Muscle layer of colon (tissue), 2 donors: ENCODE results near the gene ARID1B.
"Not testable (repeated sequence)": the region's sequence is repeated elsewhere in the genome, so short reads cannot be mapped to it uniquely, and the experiment has no call there.

ENCODE experiments used
- H3K27ac ChIP-seq: one replicate; pipeline ENCODE4 v1.7.0; 2013; ENCODE audit warnings: low read depth, mild to moderate bottlenecking, low read length, moderate library complexity
- H3K27me3 ChIP-seq, 2 donors: one replicate each; pipeline ENCODE4 v1.7.0; 2013; ENCODE audit warnings: low read length in 2 of 2, mild to moderate bottlenecking in 2 of 2; ENCODE audit not compliant: insufficient read depth in 2 of 2, control insufficient read depth in 1 of 2
- H3K36me3 ChIP-seq: one replicate; pipeline ENCODE4 v1.7.0; 2013; ENCODE audit warnings: mild to moderate bottlenecking, low read length; ENCODE audit not compliant: insufficient read depth
- H3K4me1 ChIP-seq: one replicate; pipeline ENCODE4 v1.7.0; 2013; ENCODE audit warnings: mild to moderate bottlenecking, low read length; ENCODE audit not compliant: insufficient read depth
- H3K4me3 ChIP-seq, 2 donors: one replicate each; pipeline ENCODE4 v1.7.0; 2013; ENCODE audit warnings: low read length in 2 of 2, low read depth in 1 of 2, mild to moderate bottlenecking in 1 of 2, moderate library complexity in 1 of 2
- H3K9ac ChIP-seq: one replicate; pipeline ENCODE4 v1.7.0; 2013; ENCODE audit warnings: low read length
- H3K9me3 ChIP-seq: one replicate; pipeline ENCODE4 v1.7.0; 2013; ENCODE audit warnings: mild to moderate bottlenecking, low read length
- donor health status: abdominal sarcoma.
- donor health status: Adenocarcinoma of cecum.

Gene ARID1B

GRCh38 chr6:156934069-156934460, 156.9 kb downstream of the ARID1B start:
- Histone ChIP-seq H3K27me3 (no peaks in the 10 kb centered on the region), H3K9ac (no peak overlapping the region), H3K4me1 (peaks cover 30% of the 10 kb centered on the region), H3K36me3 (no peaks in the 10 kb centered on the region), H3K27ac (no peak overlapping the region), H3K9me3 (no peaks in the 10 kb centered on the region), H3K4me3 (no peak overlapping the region)

GRCh38 chr6:156935000-156935399, 157.8 kb downstream of the ARID1B start:
- H3K4me1 ChIP-seq: peaks cover 31% of the 10 kb centered on the region
- no peaks in the 10 kb centered on the region for H3K27me3 ChIP-seq
- no peak overlapping the region for H3K9ac ChIP-seq
- no peaks in the 10 kb centered on the region for H3K9me3 ChIP-seq
- H3K4me3 ChIP-seq: no peak overlapping the region
- H3K36me3 ChIP-seq: no peaks in the 10 kb centered on the region
- H3K27ac ChIP-seq: no peak overlapping the region

- Histone ChIP-seq H3K27ac (no peak overlapping the region), H3K4me3 (no peak overlapping the region), H3K27me3 (no peaks in the 10 kb centered on the region), H3K4me1 (peaks cover 35% of the 10 kb centered on the region), H3K9ac (no peak overlapping the region), H3K9me3 (no peaks in the 10 kb centered on the region), H3K36me3 (no peaks in the 10 kb centered on the region)
Measured at GRCh38 chr6:156938143-156938542, 161.0 kb downstream of the ARID1B start.

GRCh38 chr6:156940221-156940620, 163.0 kb downstream of the ARID1B start:
- Histone ChIP-seq H3K4me3 (no peak overlapping the region), H3K9me3 (no peaks in the 10 kb centered on the region), H3K27me3 (no peaks in the 10 kb centered on the region), H3K9ac (no peak overlapping the region), H3K36me3 (no peaks in the 10 kb centered on the region), H3K27ac (no peak overlapping the region), H3K4me1 (peaks cover 23% of the 10 kb centered on the region)

- H3K9me3 ChIP-seq: no peaks in the 10 kb centered on the region
- H3K9ac ChIP-seq: no peak overlapping the region
- no peaks in the 10 kb centered on the region for H3K27me3 ChIP-seq
- H3K4me3 ChIP-seq: no peak overlapping the region
- peaks cover 29% of the 10 kb centered on the region for H3K4me1 ChIP-seq
- no peak overlapping the region for H3K27ac ChIP-seq
- no peaks in the 10 kb centered on the region for H3K36me3 ChIP-seq
Measured at GRCh38 chr6:156942266-156942665, 165.1 kb downstream of the ARID1B start.

- no peak overlapping the region for H3K4me3 ChIP-seq
- H3K9ac ChIP-seq: no peak overlapping the region
- H3K27ac ChIP-seq: no peak overlapping the region
- H3K27me3 ChIP-seq: no peaks in the 10 kb centered on the region
- no peaks in the 10 kb centered on the region for H3K36me3 ChIP-seq
- peaks cover 22% of the 10 kb centered on the region for H3K4me1 ChIP-seq
- H3K9me3 ChIP-seq: no peaks in the 10 kb centered on the region
Measured at GRCh38 chr6:156943166-156943565, 166.0 kb downstream of the ARID1B start.

GRCh38 chr6:156943816-156944215, 166.6 kb downstream of the ARID1B start:
- no peaks in the 10 kb centered on the region for H3K9me3 ChIP-seq
- peaks cover 20% of the 10 kb centered on the region for H3K4me1 ChIP-seq
- H3K4me3 ChIP-seq: no peak overlapping the region
- H3K36me3 ChIP-seq: no peaks in the 10 kb centered on the region
- H3K27me3 ChIP-seq: no peaks in the 10 kb centered on the region
- no peak overlapping the region for H3K27ac ChIP-seq
- H3K9ac ChIP-seq: no peak overlapping the region

- Histone ChIP-seq H3K9ac (no peak overlapping the region), H3K27me3 (no peaks in the 10 kb centered on the region), H3K36me3 (no peaks in the 10 kb centered on the region), H3K4me1 (peaks cover 26% of the 10 kb centered on the region), H3K9me3 (no peaks in the 10 kb centered on the region), H3K27ac (no peak overlapping the region), H3K4me3 (no peak overlapping the region)
Measured at GRCh38 chr6:156944412-156944811, 167.2 kb downstream of the ARID1B start.

- H3K4me1 ChIP-seq: peaks cover 27% of the 10 kb centered on the region
- H3K9ac ChIP-seq, H3K4me3 ChIP-seq, H3K27me3 ChIP-seq, H3K36me3 ChIP-seq, H3K9me3 ChIP-seq, H3K27ac ChIP-seq: not testable (repeated sequence)
Measured at GRCh38 chr6:156945789-156946172, 168.6 kb downstream of the ARID1B start.

GRCh38 chr6:156946370-156946936, 169.3 kb downstream of the ARID1B start:
- Histone ChIP-seq H3K9me3 (no peaks in the 10 kb centered on the region), H3K9ac (no peak overlapping the region), H3K4me1 (peaks cover 22% of the 10 kb centered on the region), H3K27ac (no peak overlapping the region), H3K27me3 (no peaks in the 10 kb centered on the region), H3K36me3 (no peaks in the 10 kb centered on the region), H3K4me3 (no peak overlapping the region)

GRCh38 chr6:156948277-156948676, 171.1 kb downstream of the ARID1B start:
- H3K4me1 ChIP-seq: peaks cover 28% of the 10 kb centered on the region
- no peaks in the 10 kb centered on the region for H3K9me3 ChIP-seq
- H3K27me3 ChIP-seq: no peaks in the 10 kb centered on the region
- no peak overlapping the region for H3K9ac ChIP-seq
- no peak overlapping the region for H3K4me3 ChIP-seq
- H3K36me3 ChIP-seq: no peaks in the 10 kb centered on the region
- H3K27ac ChIP-seq: no peak overlapping the region

GRCh38 chr6:156948807-156949206, 171.6 kb downstream of the ARID1B start:
- Histone ChIP-seq H3K9me3 (no peaks in the 10 kb centered on the region), H3K36me3 (no peaks in the 10 kb centered on the region), H3K9ac (no peak overlapping the region), H3K4me3 (no peak overlapping the region), H3K4me1 (peaks cover 32% of the 10 kb centered on the region), H3K27me3 (no peaks in the 10 kb centered on the region), H3K27ac (no peak overlapping the region)
